Stomach (tissue), 4 donors: ENCODE data around the gene DRD2.

ENCODE experiments used
- POLR2A ChIP-seq, 4 donors: fragments of 450-650 bp; IDR thresholded peaks; one replicate each; pipeline ENCODE4 v1.6.1; 2016; ENCODE audit warnings: antibody characterized with exemption in 4 of 4, control low read depth in 2 of 4, mild to moderate bottlenecking in 1 of 4, moderate library complexity in 1 of 4
- TF ChIP-seq, protein P1 (sequence below), 7 experiments: fragments of 450-650 bp in 4 of 7; fragments of 200-600 bp in 3 of 7; sonication (generic) in 3 of 7; IDR thresholded peaks; one replicate each; pipeline ENCODE4 v1.5.1; 2016 to 2019; ENCODE audit warnings: antibody characterized with exemption in 7 of 7, control low read depth in 2 of 7, mild to moderate bottlenecking in 1 of 7

DNA sequence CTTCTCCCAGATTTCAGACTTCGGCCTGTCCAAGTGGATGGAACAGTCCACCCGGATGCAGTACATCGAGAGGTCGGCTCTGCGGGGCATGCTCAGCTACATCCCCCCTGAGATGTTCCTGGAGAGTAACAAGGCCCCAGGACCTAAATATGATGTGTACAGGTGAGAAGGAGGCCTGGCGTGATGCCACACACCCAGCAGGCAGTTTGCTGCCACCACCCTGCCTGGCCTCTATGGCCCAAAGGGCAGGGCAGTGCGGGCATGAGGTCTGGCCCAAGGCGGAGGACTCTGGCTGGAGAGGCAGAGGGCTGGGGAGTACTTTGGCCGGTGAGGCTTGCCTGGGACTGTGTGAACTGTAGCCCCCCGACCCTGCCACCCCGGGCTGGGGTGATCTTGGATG is 80.3 kb downstream of the DRD2 start:
- TF ChIP-seq, protein P1, sequence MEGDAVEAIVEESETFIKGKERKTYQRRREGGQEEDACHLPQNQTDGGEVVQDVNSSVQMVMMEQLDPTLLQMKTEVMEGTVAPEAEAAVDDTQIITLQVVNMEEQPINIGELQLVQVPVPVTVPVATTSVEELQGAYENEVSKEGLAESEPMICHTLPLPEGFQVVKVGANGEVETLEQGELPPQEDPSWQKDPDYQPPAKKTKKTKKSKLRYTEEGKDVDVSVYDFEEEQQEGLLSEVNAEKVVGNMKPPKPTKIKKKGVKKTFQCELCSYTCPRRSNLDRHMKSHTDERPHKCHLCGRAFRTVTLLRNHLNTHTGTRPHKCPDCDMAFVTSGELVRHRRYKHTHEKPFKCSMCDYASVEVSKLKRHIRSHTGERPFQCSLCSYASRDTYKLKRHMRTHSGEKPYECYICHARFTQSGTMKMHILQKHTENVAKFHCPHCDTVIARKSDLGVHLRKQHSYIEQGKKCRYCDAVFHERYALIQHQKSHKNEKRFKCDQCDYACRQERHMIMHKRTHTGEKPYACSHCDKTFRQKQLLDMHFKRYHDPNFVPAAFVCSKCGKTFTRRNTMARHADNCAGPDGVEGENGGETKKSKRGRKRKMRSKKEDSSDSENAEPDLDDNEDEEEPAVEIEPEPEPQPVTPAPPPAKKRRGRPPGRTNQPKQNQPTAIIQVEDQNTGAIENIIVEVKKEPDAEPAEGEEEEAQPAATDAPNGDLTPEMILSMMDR (IDR thresholded peaks at IDR 0.05), result no peak
- no peak for TF ChIP-seq POLR2A (IDR thresholded peaks at IDR 0.05)
